K562 (cell line): ENCODE measurements around the gene HACL1. TPM values are rescaled to one million over a fixed set of nuclear protein-coding genes. Genes with fewer than 3 reads are reported as not detected.

Experiments used
- DPF2 ChIP-seq: fragments of 450-650 bp; IDR thresholded peaks from 2 replicates; pipeline ENCODE4 v1.6.1; 2016
- GTF2F1 ChIP-seq: IDR thresholded peaks from 2 replicates; pipeline ENCODE4 v1.6.1; 2011; ENCODE audit warnings: low read depth, low read length, improper control_type of control experiment
- HEY1 ChIP-seq: fragments of 250-450 bp; sonication (Bioruptor Pico); IDR thresholded peaks from 2 replicates; pipeline ENCODE4 v1.5.0; 2020; ENCODE audit warnings: mild to moderate bottlenecking, moderate library complexity, borderline replicate concordance
- LARP7 ChIP-seq: fragments of 450-650 bp; IDR thresholded peaks from 2 replicates; pipeline ENCODE4 v1.6.1; 2016
- MAFG ChIP-seq: fragments of 450-650 bp; conservative IDR thresholded peaks from 2 replicates; pipeline ENCODE4 v1.6.1; 2016; ENCODE audit warnings: missing genetic modification characterization, missing compliant biosample characterization
- MBD2 ChIP-seq: sonication (generic); IDR thresholded peaks from 2 replicates; pipeline ENCODE4 v1.6.1; 2016; ENCODE audit warnings: low read depth, borderline replicate concordance
- MEF2D ChIP-seq: conservative IDR thresholded peaks from 2 replicates; pipeline ENCODE4 v1.6.1; 2016; ENCODE audit warnings: low read depth, missing genetic modification characterization, missing compliant biosample characterization
- NEUROD1 ChIP-seq: fragments of 150-350 bp; IDR thresholded peaks from 2 replicates; pipeline ENCODE4 v1.6.1; 2014; ENCODE audit warnings: borderline replicate concordance, low read length, low read depth; ENCODE audit not compliant: partially characterized antibody
- NR0B1 ChIP-seq: fragments of 450-650 bp; IDR thresholded peaks from one replicate; pipeline ENCODE4 v1.6.1; 2018; ENCODE audit warnings: mild to moderate bottlenecking, moderate library complexity; ENCODE audit not compliant: partially characterized antibody
- PATZ1 ChIP-seq: fragments of 250-450 bp; sonication (Bioruptor Pico); IDR thresholded peaks from 2 replicates; pipeline ENCODE4 v1.5.0; 2020; ENCODE audit warnings: mild to moderate bottlenecking, borderline replicate concordance
- PML ChIP-seq: IDR thresholded peaks from 2 replicates; pipeline ENCODE4 v1.6.1; 2012; ENCODE audit warnings: low read length, inconsistent platforms
- POLR2H ChIP-seq: IDR thresholded peaks from 2 replicates; pipeline ENCODE4 v1.6.1; 2016; ENCODE audit warnings: missing genetic modification characterization, low read depth, mild to moderate bottlenecking, control low read depth, missing compliant biosample characterization, moderate library complexity
- RBM14 ChIP-seq: fragments of 200-400 bp; formaldehyde crosslinking; IDR thresholded peaks from 2 replicates; pipeline ENCODE4 v1.6.1; 2018; ENCODE audit warnings: low read depth, mild to moderate bottlenecking, low read length, moderate library complexity, borderline replicate concordance; ENCODE audit not compliant: insufficient read depth
- RFX7 ChIP-seq: fragments of 250-450 bp; sonication (Bioruptor Pico); IDR thresholded peaks from 2 replicates; pipeline ENCODE4 v1.5.1; 2021; ENCODE audit warnings: mild to moderate bottlenecking
- THRAP3 ChIP-seq: fragments of 450-650 bp; IDR thresholded peaks from 2 replicates; pipeline ENCODE4 v1.6.1; 2016; ENCODE audit warnings: mild to moderate bottlenecking, inconsistent platforms, borderline replicate concordance
- ZBTB2 ChIP-seq: fragments of 450-650 bp; IDR thresholded peaks from 2 replicates; pipeline ENCODE4 v1.6.1; 2016; ENCODE audit warnings: antibody characterized with exemption
- ZNF197 ChIP-seq: fragments of 200-800 bp; sonication (Bioruptor generic); IDR thresholded peaks from 2 replicates; pipeline ENCODE4 v1.6.1; 2016; ENCODE audit warnings: low read depth, missing genetic modification characterization, missing compliant biosample characterization
- ZNF24 ChIP-seq: fragments of 450-650 bp; IDR thresholded peaks from 2 replicates; pipeline ENCODE4 v1.6.1; 2016
- ZNF316 ChIP-seq: fragments of 450-650 bp; IDR thresholded peaks from 2 replicates; pipeline ENCODE4 v1.6.1; 2016
- ZNF384 ChIP-seq: IDR thresholded peaks from 2 replicates; pipeline ENCODE4 v1.6.1; 2012; ENCODE audit warnings: low read depth, low read length, improper control_type of control experiment
- polyA plus RNA-seq, 8 experiments: library from polyadenylated mRNA; depleted of rRNA in 4 of 8; stranded (reverse) in 5 of 8; unstranded in 3 of 8; fragments of >200 nt; fragmentation: Nextera tagmentation in 2 of 8; fragmentation: Illumina TruSeq in 1 of 8; extraction: Ambion mirVana in 2 of 8; extraction: Trizol in 1 of 8; gene quantifications; 2 replicates each; pipeline versions ENCODE4 v1.2.1 to v1.2.3, GENCODE V29; 2011 to 2014; ENCODE audit warnings: inconsistent platforms in 1 of 8, missing spikeins in 1 of 8
- total RNA-seq, 7 experiments: library from RNA; depleted of rRNA in 6 of 7; stranded (reverse); fragments of >200 nt in 6 of 7; fragmentation: Illumina TruSeq in 2 of 7; extraction: Trizol in 2 of 7; gene quantifications; 2 replicates each; pipeline versions ENCODE4 v1.2.1 to v1.2.3, GENCODE V29; 2011 to 2021; ENCODE audit warnings: low replicate concordance in 1 of 7
- TF ChIP-seq, protein P1 (sequence below): fragments of 250-450 bp; sonication (Bioruptor Pico); IDR thresholded peaks from 2 replicates; pipeline ENCODE4 v1.4.0; 2020; ENCODE audit warnings: mild to moderate bottlenecking, moderate library complexity
- TF ChIP-seq, protein P2 (sequence below): IDR thresholded peaks from 3 replicates; pipeline ENCODE4 v1.6.1; 2011; ENCODE audit warnings: borderline replicate concordance, mild to moderate bottlenecking, moderate library complexity; ENCODE audit not compliant: insufficient read length; ENCODE audit errors: extremely low read depth

The HACL1 gene
- total and polyA plus RNA-seq, 9 of the 15 experiments (the other 6 are each of a cell fraction or from before 2014, with no cell fraction given), result 18.9 to 61.5 (median 30.5) TPM

GRCh38 chr3:15591928-15592327 is 9.4 kb downstream of the HACL1 start (continued):
- TF ChIP-seq, protein P1, sequence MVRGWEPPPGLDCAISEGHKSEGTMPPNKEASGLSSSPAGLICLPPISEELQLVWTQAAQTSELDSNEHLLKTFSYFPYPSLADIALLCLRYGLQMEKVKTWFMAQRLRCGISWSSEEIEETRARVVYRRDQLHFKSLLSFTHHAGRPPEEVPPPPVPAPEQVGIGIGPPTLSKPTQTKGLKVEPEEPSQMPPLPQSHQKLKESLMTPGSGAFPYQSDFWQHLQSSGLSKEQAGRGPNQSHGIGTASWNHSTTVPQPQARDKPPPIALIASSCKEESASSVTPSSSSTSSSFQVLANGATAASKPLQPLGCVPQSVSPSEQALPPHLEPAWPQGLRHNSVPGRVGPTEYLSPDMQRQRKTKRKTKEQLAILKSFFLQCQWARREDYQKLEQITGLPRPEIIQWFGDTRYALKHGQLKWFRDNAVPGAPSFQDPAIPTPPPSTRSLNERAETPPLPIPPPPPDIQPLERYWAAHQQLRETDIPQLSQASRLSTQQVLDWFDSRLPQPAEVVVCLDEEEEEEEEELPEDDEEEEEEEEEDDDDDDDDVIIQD (CRISPR knock-in tag), result peak; percentile 98
- TF ChIP-seq RBM14 (no peak), GTF2F1 (no peak), MBD2 (no peak), THRAP3 (no peak), MEF2D (tag) (no peak), RFX7 (CRISPR knock-in tag) (peak; percentile 86; the same call in 1 of the 2 replicates), ZNF24 (no peak), ZNF316 (no peak), ZBTB2 (no peak), NEUROD1 (no peak), DPF2 (no peak), HEY1 (CRISPR knock-in tag) (no peak), NR0B1 (no peak), PML (no peak), ZNF197 (CRISPR knock-in tag) (no peak), ZNF384 (no peak), PATZ1 (CRISPR knock-in tag) (peak; percentile 92), LARP7 (no peak), POLR2H (tag) (no peak), MAFG (tag) (no peak)
- TF ChIP-seq, protein P2, sequence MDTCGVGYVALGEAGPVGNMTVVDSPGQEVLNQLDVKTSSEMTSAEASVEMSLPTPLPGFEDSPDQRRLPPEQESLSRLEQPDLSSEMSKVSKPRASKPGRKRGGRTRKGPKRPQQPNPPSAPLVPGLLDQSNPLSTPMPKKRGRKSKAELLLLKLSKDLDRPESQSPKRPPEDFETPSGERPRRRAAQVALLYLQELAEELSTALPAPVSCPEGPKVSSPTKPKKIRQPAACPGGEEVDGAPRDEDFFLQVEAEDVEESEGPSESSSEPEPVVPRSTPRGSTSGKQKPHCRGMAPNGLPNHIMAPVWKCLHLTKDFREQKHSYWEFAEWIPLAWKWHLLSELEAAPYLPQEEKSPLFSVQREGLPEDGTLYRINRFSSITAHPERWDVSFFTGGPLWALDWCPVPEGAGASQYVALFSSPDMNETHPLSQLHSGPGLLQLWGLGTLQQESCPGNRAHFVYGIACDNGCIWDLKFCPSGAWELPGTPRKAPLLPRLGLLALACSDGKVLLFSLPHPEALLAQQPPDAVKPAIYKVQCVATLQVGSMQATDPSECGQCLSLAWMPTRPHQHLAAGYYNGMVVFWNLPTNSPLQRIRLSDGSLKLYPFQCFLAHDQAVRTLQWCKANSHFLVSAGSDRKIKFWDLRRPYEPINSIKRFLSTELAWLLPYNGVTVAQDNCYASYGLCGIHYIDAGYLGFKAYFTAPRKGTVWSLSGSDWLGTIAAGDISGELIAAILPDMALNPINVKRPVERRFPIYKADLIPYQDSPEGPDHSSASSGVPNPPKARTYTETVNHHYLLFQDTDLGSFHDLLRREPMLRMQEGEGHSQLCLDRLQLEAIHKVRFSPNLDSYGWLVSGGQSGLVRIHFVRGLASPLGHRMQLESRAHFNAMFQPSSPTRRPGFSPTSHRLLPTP, result no peak
